H54 (cell line): ENCODE measurements around the gene ATF1.

Experiments
- DNase-seq: peaks from one replicate; pipeline ENCODE4 v3.0.0; 2011; ENCODE audit warnings: low spot score, mixed read lengths; ENCODE audit not compliant: insufficient read length
- FAIRE-seq: peaks from 3 replicates; lab custom pipeline; 2011; peaks lifted over from hg19 to GRCh38; lab: Jason Lieb, UNC
- POLR2A ChIP-seq: IDR thresholded peaks from 2 replicates; pipeline ENCODE4 v1.6.1; 2011; ENCODE audit warnings: low read depth, mild to moderate bottlenecking, low read length

The ATF1 gene

DNA sequence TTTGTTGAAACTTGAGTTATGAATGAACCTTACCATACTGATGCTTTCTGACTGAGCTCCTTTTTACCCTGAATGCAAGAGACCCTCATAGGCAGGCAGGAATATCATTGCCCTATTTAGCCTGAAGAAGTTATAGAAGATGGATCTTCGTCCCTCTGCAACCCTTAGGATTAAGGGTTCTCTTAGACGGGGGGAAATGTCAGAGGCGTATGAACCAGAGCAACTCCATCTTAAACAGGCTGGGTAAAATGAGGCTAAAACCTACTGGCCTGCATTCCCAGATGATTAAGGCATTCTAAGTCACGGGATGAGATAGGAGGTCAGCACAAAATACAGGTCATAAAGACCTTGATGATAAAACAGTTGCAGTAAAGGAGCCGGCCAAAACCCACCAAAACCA lies 7.5 kb downstream of the ATF1 start:
- DNase-seq (no peak), FAIRE-seq (no peak)
- no peak for TF ChIP-seq POLR2A

GRCh38 chr12:50772470-50772869 lies 8.6 kb downstream of the ATF1 start:
- FAIRE-seq (no peak), DNase-seq (no peak)
- no peak for TF ChIP-seq POLR2A

- FAIRE-seq: no peak
- DNase-seq: no peak
- no peak for TF ChIP-seq POLR2A
These were observed 9.0 kb downstream of the ATF1 start for GRCh38 chr12:50772877-50773276.

DNA sequence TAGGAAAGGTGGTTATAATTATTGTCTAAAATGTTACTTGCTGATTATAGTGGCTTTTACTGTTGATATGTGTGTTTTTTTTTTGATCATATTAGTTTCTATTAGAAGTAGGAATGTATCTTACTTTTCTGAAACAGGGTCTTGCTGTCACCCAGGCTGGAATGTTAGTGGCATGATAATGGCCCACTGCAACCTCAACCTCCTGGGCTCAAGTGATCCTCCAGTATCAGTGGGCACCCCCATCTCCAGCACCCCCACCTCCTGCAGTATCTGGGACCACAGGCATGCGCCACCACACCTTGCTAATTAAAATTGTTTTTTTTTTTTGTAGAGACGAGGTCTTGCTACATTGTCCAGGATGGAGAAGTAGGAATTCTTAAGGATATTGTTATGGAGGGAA lies 11.3 kb downstream of the ATF1 start:
- FAIRE-seq (no peak), DNase-seq (no peak)
- no peak for TF ChIP-seq POLR2A

GRCh38 chr12:50776749-50777728 lies 13.1 kb downstream of the ATF1 start:
- no peak for FAIRE-seq
- no peak for DNase-seq
- TF ChIP-seq POLR2A: no peak

GRCh38 chr12:50778663-50779590 lies 15.0 kb downstream of the ATF1 start:
- TF ChIP-seq POLR2A: no peak
- peak; percentile 41 for FAIRE-seq
- no peak for DNase-seq

DNA sequence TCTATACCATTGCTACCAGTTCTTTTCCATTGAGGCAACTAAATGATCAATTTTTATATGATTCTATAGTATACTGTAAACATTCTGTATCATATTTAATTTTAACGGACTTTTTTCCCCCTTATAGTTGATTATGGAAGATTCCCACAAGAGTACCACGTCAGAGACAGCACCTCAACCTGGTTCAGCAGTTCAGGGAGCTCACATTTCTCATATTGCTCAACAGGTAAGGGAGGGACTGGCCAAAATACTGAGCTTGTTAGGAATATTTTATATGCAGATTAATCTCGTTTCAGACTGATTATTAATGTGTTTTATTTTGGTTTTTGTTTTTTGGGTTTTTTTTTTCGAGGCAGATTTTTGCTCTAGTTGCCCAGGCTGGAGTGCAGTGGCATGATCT lies 16.1 kb downstream of the ATF1 start:
- DNase-seq (no peak), FAIRE-seq (no peak)
- TF ChIP-seq POLR2A: no peak

DNA sequence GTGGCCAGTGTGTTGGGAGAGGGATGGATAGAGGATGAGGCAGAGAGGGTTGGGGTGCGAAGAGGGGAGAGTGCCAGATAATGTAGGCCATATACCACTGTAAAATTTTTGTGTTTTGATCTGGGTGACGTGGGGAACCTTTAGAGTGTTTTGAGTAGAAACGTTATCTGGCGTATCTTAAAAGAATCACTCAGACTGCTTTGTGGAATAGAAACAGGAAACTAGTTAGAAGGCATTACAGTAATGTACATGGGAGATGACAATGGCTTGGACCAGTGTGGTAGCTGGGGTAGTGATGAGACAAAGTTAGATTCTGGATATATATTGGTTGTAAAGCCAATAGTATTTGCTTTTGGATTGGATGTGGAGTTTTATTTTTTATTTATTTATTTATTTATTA lies 20.6 kb downstream of the ATF1 start:
- FAIRE-seq: no peak
- TF ChIP-seq POLR2A: no peak

DNA sequence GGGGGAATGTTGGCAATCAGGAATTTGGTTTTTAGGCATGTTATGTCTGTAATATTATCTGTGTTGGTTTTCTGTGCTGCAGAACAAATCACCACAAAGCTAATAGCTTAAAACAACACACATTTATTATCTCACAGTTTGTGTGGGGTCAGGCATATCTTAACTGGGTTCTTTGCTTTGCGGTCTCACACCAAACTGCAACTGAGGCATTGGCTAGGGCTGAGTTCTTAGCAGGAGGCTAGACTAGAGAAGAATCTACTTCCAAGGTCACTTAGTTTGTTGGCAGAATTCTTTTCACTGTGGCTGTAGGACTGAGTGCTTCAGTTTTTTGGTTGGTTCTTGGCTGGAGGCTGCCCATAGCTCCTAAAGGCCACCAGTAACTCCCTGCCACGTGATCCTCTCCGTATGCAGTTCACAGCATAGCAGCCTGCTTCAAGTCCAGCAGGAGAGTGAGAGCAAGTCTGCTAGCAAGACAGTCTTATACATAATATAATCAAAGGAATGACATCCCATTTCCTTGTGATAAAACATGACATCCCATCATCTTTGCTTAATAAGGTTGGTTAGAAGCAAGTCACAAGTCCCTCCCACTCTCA lies 21.6 kb downstream of the ATF1 start:
- no peak for TF ChIP-seq POLR2A
- FAIRE-seq (no peak), DNase-seq (no peak)

More for the DNA sequence above, 20.6 kb downstream of the ATF1 start:
- no peak for DNase-seq

DNA sequence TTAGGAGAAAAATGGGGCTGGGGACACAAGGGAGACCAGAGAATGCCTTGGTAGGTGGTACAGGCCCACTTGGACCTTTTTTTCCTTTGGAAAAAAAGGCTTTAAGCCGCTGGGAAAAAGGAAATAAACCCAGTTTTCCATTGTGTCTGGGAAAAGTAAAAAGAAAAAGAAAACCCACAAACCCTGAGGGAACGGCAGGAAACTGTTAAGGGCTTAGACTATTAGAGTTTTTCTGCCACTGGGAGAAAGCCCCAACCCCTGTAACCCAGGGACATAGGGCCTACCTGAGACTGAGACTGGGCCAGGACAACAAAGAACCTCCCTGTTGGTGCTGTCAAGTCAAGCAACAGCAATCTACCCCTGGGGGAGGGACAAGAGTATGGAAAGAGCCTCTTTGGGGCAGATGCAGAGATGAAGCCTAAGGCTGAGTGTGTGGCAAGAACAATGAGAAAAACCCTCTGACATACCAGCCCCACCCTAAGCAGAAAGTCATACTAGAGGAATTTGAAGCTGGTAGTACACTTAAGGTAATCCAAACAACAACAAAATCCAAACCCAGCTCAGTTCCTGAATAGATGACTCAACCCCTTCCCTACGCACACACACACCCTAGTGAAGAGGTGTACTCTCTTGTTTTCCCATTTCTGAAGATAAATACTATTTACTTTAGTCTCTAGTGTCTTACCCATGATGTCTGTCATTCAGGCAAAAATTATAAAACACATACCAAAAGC lies 22.8 kb downstream of the ATF1 start:
- no peak for TF ChIP-seq POLR2A
- DNase-seq: peak; percentile 51
- FAIRE-seq: peak; percentile 95

DNA sequence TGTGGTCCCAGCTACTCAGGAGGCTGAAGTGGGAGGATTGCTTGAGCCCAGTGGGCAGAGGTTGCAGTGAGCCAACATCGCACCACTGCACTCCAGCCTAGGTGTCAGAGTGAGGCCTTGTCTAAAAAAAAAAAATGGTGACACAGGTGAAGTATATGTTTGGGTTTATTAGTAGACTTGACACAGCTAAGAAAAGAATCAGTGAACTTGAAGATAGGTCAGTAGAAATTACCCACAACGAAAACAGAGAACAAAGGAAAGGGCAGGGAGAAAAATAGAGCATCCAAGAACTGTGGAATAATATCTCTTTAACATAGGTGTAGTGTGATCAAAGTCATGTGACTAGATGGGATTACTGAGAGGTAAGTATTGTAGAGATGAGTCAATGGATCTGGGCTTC lies 23.7 kb downstream of the ATF1 start:
- TF ChIP-seq POLR2A: no peak
- FAIRE-seq (no peak), DNase-seq (no peak)

DNA sequence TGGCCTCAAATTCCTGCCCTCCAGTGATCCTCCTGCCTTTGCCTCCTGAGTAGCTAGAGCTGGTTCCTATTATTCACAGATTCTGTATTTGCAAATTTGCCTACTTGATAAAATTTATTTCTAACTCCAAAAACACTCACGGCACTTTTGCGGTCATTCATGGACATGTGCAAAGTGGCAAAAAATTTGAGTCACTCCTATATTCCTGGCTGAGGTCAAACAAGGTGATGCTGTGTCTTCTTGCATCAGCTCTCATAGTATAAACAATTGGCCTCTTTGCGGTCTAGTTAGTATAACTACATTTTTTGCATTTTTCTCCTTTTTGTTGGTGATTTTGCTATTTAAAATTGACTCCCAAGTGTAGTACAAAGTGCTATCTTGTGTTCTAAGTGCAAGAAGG lies 24.7 kb downstream of the ATF1 start:
- FAIRE-seq (peak; percentile 55), DNase-seq (no peak)
- TF ChIP-seq POLR2A: no peak

GRCh38 chr12:50790081-50790480 lies 26.2 kb downstream of the ATF1 start:
- DNase-seq (no peak), FAIRE-seq (no peak)
- no peak for TF ChIP-seq POLR2A
